Measurements from ENCODE around the gene TCAIM.

DNA sequence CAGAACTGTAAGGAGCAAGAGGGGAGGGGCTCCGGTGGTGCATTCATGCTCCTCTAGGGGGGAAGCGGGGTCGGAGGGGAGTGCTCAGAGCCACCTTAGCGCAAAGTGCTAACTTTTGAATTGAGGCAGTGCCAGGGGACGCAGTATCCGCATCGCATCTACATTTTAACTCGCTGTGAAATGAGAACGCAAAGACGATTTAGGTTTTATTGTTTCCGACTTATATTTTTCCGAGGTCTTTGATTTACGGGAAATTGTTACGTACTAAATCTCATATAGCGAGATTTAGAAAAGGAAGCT lies 212 bp downstream of the TCAIM start:
- TF ChIP-seq, protein P1, sequence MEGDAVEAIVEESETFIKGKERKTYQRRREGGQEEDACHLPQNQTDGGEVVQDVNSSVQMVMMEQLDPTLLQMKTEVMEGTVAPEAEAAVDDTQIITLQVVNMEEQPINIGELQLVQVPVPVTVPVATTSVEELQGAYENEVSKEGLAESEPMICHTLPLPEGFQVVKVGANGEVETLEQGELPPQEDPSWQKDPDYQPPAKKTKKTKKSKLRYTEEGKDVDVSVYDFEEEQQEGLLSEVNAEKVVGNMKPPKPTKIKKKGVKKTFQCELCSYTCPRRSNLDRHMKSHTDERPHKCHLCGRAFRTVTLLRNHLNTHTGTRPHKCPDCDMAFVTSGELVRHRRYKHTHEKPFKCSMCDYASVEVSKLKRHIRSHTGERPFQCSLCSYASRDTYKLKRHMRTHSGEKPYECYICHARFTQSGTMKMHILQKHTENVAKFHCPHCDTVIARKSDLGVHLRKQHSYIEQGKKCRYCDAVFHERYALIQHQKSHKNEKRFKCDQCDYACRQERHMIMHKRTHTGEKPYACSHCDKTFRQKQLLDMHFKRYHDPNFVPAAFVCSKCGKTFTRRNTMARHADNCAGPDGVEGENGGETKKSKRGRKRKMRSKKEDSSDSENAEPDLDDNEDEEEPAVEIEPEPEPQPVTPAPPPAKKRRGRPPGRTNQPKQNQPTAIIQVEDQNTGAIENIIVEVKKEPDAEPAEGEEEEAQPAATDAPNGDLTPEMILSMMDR (IDR thresholded peaks at IDR 0.05), result no peak
- no peak for TF ChIP-seq POLR2A (IDR thresholded peaks at IDR 0.05)
